Fibroblast of lung (primary cell): ENCODE data around the gene KIAA1217.

Experiments used
- EZH2 ChIP-seq: IDR thresholded peaks from 2 replicates; pipeline ENCODE4 v1.5.1; 2012; ENCODE audit warnings: low read length, control low read depth, mild to moderate bottlenecking; ENCODE audit errors: missing control alignments
- TF ChIP-seq, protein P1 (sequence below), 2 donors: IDR thresholded peaks in 1 of 2; conservative IDR thresholded peaks in 1 of 2; 1 replicate in 1 of 2; 2 replicates in 1 of 2; pipeline ENCODE4 v1.5.1; 2011 to 2012; ENCODE audit warnings: low read length in 2 of 2, control low read depth in 1 of 2, inconsistent platforms in 1 of 2, low read depth in 1 of 2, mild to moderate bottlenecking in 1 of 2

DNA sequence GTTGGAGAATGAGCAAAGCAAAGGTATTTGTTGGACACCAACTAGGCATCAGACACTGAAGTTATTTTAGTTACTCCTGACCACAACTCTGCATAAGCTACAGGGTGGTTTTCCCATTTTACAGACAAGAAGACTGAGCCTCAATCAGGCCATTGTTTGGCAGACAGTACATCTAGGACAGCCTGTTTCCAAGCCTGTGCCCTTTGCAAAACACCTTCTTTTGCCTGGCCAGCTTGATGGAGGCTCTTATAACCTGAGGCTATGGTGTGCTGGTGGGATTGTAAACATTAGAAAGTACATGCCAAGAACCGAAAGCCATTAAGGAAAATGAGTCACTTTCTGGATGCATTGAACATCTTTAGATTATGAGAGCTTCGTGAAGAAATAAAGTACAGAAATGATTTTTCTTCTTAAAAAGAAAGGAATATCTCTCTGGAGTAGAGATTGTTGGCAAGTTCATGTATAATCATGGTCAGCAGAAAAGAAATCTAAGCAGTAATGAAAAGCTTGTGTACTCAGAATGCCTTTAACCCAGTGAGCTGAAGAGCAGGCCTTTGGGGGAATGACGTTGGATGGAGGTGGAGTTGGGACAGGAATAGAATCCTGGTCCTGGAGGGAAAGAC is 140.6 kb downstream of the KIAA1217 start:
- TF ChIP-seq, protein P1, sequence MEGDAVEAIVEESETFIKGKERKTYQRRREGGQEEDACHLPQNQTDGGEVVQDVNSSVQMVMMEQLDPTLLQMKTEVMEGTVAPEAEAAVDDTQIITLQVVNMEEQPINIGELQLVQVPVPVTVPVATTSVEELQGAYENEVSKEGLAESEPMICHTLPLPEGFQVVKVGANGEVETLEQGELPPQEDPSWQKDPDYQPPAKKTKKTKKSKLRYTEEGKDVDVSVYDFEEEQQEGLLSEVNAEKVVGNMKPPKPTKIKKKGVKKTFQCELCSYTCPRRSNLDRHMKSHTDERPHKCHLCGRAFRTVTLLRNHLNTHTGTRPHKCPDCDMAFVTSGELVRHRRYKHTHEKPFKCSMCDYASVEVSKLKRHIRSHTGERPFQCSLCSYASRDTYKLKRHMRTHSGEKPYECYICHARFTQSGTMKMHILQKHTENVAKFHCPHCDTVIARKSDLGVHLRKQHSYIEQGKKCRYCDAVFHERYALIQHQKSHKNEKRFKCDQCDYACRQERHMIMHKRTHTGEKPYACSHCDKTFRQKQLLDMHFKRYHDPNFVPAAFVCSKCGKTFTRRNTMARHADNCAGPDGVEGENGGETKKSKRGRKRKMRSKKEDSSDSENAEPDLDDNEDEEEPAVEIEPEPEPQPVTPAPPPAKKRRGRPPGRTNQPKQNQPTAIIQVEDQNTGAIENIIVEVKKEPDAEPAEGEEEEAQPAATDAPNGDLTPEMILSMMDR (conservative IDR thresholded peaks at IDR 0.05 in 1 of 2, IDR thresholded peaks at IDR 0.05 in 1 of 2; ENCODE audit: low read depth in 1 of 2, low read length in 2 of 2), result no peak
- TF ChIP-seq EZH2, result no peak
